ENCODE results near the gene PPP4R4.
"Not testable (repeated sequence)": the region's sequence is repeated elsewhere in the genome, so short reads cannot be mapped to it uniquely, and the experiment has no call there.

The PPP4R4 gene

DNA sequence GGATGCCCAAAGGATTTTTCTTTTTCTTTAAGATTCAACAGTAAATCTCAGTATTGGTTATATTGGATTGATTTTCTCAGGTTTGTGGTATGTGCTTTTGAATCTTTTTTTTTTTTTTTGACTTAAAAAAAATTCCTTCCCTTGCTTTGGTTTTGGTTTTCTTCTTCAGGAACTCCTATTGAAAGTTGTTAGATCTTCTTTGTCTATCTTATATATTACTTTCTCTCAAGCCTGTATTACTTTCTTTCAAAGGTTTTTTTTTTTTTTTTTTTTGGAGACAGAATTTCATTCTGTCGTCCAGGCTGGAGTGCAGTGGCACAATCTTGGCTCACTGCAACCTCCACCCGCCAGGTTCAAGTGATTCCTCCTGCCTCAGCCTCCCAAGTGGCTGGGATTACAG is 21.9 kb downstream of the PPP4R4 start:
- H3K4me2 ChIP-seq, result no peak overlapping the region
- H4K20me1 ChIP-seq, result no peaks in the 10 kb centered on the region
- no peaks in the 10 kb centered on the region for H3K36me3 ChIP-seq
- H3K9ac ChIP-seq, result no peak overlapping the region
- H3K4me3 ChIP-seq, result no peak overlapping the region
- H3K9me3 ChIP-seq, result peaks cover 14% of the 10 kb centered on the region; the same call in 1 of the 2 replicates
- TF ChIP-seq Cebpa-rat (IDR thresholded peaks at IDR 0.05), result no peak
- no peaks in the 10 kb centered on the region for H3K4me1 ChIP-seq
- no peak overlapping the region for H3K27ac ChIP-seq
- no peaks in the 10 kb centered on the region for H3K27me3 ChIP-seq

DNA sequence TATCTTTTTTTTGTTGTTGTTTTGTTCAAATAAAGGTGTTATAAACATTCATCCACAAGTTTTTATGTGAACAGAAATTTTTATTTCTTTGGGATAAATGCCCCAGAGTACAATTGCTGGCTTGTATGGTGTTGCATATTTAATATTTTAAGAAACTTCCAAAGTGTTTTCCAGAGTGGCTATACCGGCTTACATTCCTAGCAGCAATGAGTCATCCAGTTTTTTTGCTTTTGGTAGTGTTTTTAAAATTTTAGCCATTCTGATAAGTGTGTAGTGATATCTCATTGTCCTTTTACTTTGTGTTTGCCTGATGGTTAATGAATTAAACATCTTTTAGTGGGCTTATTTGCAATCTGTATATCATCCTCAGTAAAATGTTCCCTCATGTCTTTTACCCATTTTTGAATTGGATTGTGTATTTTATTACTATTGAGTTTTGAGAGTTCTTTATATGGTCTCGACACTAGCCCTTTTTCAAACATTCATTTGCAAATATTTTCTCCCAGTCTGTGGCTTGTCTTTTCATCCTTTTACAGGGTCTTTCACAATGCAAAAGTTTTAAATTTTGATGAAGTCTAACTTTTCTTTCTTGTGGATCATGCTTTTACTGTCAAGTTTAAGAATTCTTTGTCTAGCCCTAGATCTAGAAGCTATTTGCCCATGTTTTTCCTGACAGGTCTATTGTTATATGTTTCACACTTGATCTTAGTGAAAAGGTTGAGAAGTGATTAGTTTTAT is 29.5 kb downstream of the PPP4R4 start:
- TF ChIP-seq Cebpa-rat (IDR thresholded peaks at IDR 0.05), result no peak
- no peaks in the 10 kb centered on the region for H3K4me1 ChIP-seq
- no peak overlapping the region for H3K4me2 ChIP-seq
- H4K20me1 ChIP-seq, result no peaks in the 10 kb centered on the region
- no peaks in the 10 kb centered on the region for H3K27me3 ChIP-seq
- H3K36me3 ChIP-seq, result no peaks in the 10 kb centered on the region
- no peak overlapping the region for H3K4me3 ChIP-seq
- peaks cover 14% of the 10 kb centered on the region; the same call in 1 of the 2 replicates for H3K9me3 ChIP-seq
- H3K27ac ChIP-seq, result no peak overlapping the region
- H3K9ac ChIP-seq, result no peak overlapping the region

DNA sequence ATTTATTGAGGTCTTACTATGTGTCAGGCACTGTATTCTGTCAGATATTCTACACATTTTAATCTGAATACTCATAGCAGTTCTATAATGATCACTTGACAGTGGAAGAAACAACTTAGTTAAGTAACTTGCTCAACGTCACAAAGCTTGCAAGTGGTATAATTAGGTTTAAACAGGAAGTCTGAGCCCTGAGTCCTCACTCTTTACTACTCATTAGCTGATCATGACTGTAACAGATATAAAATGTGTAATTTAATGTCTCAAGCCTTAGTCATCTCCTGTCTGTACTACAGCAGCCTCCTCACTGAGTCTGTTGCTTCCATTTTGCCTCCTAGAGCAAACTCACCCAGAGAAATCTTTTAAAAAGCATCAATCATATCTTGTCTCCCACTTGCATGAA is 38.9 kb downstream of the PPP4R4 start:
- Histone ChIP-seq H3K36me3 (no peaks in the 10 kb centered on the region), H3K4me1 (no peaks in the 10 kb centered on the region), H3K9me3 (peaks cover 10% of the 10 kb centered on the region), H3K27me3 (no peaks in the 10 kb centered on the region), H3K4me2 (no peak overlapping the region), H3K27ac (no peak overlapping the region), H3K4me3 (no peak overlapping the region), H3K9ac (no peak overlapping the region), H4K20me1 (no peaks in the 10 kb centered on the region)
- TF ChIP-seq Cebpa-rat (IDR thresholded peaks at IDR 0.05), result no peak

DNA sequence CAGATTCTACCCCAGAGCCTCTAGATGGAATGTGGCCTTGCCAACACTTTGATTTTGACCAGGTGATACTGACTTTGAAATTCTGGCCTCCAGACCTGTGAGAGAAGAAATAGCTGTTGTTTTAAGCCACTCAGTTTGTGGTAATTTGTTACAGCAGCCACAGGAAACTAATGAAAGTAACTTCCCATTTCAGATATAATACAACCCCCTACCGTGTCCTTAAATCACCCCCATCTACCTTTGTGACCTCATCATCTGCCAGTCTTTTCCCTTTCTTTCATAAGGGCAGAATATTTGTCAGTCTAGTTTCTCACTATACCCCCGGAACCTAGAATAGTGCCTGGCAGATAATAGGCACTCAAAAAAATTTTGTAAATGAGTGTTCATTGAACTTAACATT is 39.6 kb downstream of the PPP4R4 start:
- H3K36me3 ChIP-seq, result no peaks in the 10 kb centered on the region
- no peak overlapping the region for H3K4me2 ChIP-seq
- no peak for TF ChIP-seq Cebpa-rat (IDR thresholded peaks at IDR 0.05)
- H3K4me3 ChIP-seq, result no peak overlapping the region
- H3K9ac ChIP-seq, result no peak overlapping the region
- no peaks in the 10 kb centered on the region for H3K27me3 ChIP-seq
- H4K20me1 ChIP-seq, result no peaks in the 10 kb centered on the region
- no peaks in the 10 kb centered on the region for H3K4me1 ChIP-seq
- H3K27ac ChIP-seq, result no peak overlapping the region
- H3K9me3 ChIP-seq, result peaks cover 10% of the 10 kb centered on the region

DNA sequence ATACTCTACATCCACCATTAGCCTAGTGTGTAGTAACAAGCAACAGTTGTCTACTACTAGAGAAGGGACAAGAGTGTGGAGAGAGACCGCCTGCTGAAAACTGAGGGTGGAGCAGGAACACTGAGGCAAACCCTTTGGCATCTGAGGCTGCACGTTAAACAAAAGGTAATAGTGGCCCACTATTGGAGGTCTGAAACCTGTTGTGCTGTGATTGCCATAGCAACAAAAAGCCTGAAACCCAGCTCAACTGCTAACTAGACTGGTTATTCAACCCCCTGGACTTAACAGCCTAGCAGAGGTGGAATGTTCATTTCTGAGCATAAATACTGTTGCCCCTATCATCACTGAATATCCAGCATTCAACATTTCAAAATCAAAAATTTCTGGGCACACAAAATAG is 43.0 kb downstream of the PPP4R4 start:
- Histone ChIP-seq H3K9me3 (peaks cover 10% of the 10 kb centered on the region), H3K4me1 (no peaks in the 10 kb centered on the region), H4K20me1 (no peaks in the 10 kb centered on the region), H3K4me2 (no peak overlapping the region), H3K27ac (no peak overlapping the region), H3K4me3 (no peak overlapping the region), H3K27me3 (no peaks in the 10 kb centered on the region), H3K36me3 (no peaks in the 10 kb centered on the region), H3K9ac (no peak overlapping the region)
- TF ChIP-seq Cebpa-rat (IDR thresholded peaks at IDR 0.05), result no peak

DNA sequence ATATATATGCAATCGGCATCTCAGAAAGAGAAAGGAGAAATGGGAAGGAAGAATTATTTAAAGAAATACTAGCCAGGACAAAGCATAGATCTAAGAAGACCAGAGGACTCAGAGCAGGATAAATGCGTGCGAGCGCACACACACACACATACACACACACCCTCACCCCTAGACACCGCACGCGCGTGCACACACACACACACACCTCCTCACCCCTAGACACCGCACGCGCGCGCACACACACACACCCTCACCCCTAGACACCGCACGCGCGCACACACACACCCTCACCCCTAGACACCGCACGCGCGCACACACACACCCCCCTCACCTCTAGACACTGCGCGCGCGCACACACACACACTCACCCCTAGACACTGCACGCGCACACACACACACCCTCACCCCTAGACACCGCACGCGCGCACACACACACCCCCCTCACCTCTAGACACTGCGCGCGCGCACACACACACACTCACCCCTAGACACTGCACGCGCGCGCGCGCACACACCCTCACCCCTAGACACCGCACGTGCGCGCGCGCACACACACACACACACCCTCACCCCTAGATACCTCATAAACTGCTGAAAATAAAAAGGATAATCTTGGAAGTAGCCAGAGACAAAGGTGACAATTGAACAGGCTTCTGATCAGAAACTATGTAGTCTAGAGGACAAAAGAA is 44.2 kb downstream of the PPP4R4 start:
- H3K4me3 ChIP-seq, H3K4me2 ChIP-seq, H3K4me1 ChIP-seq: not testable (repeated sequence)

DNA sequence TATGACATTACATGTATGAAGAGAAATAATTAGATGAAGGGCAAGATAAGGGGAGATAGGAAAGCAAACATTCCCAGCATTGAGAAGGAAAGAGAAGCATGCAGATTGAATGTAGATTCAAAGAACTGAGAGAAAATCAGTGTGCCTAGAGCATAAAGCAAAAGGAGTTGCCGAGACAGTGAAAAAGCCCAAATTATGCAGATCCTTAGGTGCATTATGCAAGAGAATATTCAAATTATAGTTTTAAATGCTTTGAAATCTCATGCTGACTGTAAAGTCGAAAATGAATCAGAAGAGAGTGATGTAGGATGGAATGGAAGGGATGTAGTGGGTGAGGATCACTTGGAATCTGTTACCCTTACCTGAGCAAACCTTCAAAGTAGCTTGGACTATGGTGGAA is 49.9 kb downstream of the PPP4R4 start:
- TF ChIP-seq Cebpa-rat (IDR thresholded peaks at IDR 0.05), result no peak

More for the DNA sequence above, 44.2 kb downstream of the PPP4R4 start:
- H3K27ac ChIP-seq, H3K27me3 ChIP-seq, H3K9me3 ChIP-seq, H3K36me3 ChIP-seq, H3K9ac ChIP-seq, H4K20me1 ChIP-seq: not testable (repeated sequence)

DNA sequence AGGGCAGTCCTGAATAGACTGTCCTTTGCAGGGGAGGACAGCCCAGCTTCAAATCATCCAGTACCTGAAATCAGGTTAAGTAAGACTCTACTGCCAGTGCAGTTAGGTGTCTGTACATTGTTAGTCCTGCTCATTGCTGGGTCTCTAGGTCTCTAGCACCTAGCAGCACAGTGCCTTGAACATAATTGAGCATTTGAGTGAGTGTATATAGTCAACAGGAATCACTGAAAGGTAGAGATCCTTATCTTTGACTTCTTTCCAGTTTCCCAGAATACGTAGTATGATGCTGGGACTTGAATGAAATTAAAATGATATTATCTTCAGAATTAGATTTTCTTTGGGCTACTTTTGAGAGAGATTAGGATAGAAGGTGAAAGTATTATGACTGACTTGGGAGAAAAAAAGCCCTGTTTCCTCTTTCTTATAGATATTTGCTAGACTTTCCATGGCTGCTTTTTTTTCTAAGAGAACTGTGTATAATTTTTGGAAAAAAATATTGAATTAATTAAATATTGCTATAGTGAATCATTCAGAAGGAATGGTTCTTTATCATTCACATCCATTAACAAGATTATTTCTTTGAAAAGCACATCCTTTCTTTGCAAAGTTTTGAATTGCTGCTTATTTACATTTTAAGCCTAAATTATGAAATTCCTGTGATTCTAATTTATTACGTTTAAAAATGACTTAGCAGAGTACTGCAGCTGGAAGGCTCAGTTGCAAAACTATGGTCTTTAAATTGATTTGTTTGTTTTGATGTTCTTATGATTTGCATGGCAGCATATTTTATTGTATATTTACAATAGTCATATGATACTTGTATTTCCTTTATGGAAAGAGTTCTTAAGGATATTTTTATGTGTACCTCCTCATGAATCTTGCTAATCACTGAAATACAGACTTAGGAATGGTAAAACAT is 51.6 kb downstream of the PPP4R4 start:
- Histone ChIP-seq H3K4me3 (no peak overlapping the region), H3K4me2 (peak overlapping the region; percentile 24; the same call in 1 of the 2 replicates), H3K27me3 (no peaks in the 10 kb centered on the region), H3K27ac (no peak overlapping the region), H4K20me1 (no peaks in the 10 kb centered on the region), H3K4me1 (peaks cover 9% of the 10 kb centered on the region), H3K9me3 (no peaks in the 10 kb centered on the region), H3K9ac (no peak overlapping the region), H3K36me3 (no peaks in the 10 kb centered on the region)
- TF ChIP-seq Cebpa-rat (IDR thresholded peaks at IDR 0.05), result no peak

More for the DNA sequence above, 49.9 kb downstream of the PPP4R4 start:
- Histone ChIP-seq H3K27ac (no peak overlapping the region), H3K36me3 (no peaks in the 10 kb centered on the region), H3K4me2 (0 out of 2 replicates have a peak overlapping the region, but pooled peaks have one; percentile 24), H3K27me3 (no peaks in the 10 kb centered on the region), H3K4me1 (peaks cover 9% of the 10 kb centered on the region), H3K9me3 (no peaks in the 10 kb centered on the region), H3K9ac (no peak overlapping the region), H3K4me3 (no peak overlapping the region), H4K20me1 (no peaks in the 10 kb centered on the region)

DNA sequence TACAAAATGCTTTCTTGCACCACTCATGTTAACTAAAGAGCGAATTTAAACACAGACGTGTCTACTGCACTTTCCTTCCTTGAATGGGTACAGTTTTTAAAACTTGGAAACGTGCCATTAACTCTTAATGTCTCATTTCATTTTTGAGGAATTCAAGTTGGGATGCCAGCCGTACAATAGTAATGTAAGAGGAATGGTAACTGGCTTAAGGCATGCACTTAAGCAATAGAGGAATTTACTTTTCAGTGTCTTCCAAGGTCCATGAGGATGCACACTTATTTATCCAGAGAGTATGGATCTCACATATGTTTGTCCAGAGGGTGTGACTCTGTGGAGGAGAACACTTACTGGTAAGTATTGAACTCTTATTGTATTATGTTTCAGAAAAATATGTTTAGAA is 52.9 kb downstream of the PPP4R4 start:
- Histone ChIP-seq H3K4me3 (no peak overlapping the region), H4K20me1 (no peaks in the 10 kb centered on the region), H3K9me3 (no peaks in the 10 kb centered on the region), H3K27me3 (no peaks in the 10 kb centered on the region), H3K27ac (no peak overlapping the region), H3K4me1 (peaks cover 9% of the 10 kb centered on the region), H3K9ac (no peak overlapping the region), H3K36me3 (no peaks in the 10 kb centered on the region), H3K4me2 (no peak overlapping the region)
- TF ChIP-seq Cebpa-rat (IDR thresholded peaks at IDR 0.05), result no peak

All from BLaER1 (cell line).